ENCODE data around the gene SLC35D2. TPM values are rescaled to one million over a fixed set of nuclear protein-coding genes. Genes with fewer than 3 reads are reported as not detected.
A peak's percentile ranks its signal among the peaks of the same experiment; 100 is the strongest.
"Not testable (repeated sequence)": the region's sequence is repeated elsewhere in the genome, so short reads cannot be mapped to it uniquely, and the experiment has no call there.

The SLC35D2 gene
- total RNA-seq, 1 donor from 2014 or later, result 40.6 TPM

DNA sequence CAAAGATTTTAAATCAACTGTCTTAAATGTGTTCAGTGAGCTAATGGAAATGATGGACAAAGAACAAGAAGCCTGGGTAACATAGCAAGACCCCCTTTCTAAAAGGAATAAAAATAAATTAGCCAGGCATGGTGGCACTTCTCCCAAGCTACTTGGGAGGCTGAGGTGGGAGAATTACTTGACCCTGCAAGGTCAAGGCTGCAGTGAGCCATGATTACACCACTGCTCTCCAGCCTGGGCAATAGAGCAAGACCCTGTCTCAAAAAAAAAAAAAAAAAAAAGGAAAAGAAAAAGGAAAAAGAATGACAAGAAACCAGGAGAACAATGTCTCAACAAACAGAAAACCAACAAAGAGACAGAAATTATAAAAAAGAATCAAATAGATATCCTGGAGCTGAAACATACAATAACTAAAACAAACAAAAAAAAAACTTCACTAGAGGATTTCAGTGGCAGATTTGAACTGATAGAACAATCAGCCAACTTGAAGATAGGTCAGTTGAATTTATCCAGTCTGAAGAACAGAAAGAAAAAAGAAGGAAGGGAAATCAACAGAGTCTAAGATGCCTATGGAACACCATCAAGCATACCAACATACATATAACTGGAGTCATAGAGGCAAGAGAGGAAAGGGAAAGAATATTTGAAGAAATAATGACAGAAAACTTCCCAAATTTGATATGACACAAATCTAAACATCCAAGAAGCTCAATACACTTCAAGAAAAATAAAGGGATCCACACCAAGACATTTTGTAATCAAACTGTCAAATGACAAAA lies 16.8 kb upstream of the SLC35D2 start:
- no peak for DNase-seq (ENCODE audit: low read depth)

DNA sequence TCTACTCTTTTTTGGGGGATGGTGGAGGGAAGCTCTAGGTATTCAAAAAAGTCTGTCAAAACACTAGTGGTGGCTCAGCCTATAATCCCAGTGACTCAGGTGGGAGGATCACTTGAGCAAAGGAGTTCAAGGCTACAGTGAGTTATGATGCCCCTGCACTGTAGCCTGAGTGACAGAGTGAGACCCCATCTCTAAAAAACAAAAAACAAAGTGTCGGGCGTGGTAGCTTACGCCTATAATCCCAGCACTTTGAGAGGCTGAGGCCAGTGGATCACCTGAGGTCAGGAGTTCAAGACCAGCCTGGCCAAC lies 15.8 kb upstream of the SLC35D2 start:
- DNase-seq (ENCODE audit: low read depth), result no peak

DNA sequence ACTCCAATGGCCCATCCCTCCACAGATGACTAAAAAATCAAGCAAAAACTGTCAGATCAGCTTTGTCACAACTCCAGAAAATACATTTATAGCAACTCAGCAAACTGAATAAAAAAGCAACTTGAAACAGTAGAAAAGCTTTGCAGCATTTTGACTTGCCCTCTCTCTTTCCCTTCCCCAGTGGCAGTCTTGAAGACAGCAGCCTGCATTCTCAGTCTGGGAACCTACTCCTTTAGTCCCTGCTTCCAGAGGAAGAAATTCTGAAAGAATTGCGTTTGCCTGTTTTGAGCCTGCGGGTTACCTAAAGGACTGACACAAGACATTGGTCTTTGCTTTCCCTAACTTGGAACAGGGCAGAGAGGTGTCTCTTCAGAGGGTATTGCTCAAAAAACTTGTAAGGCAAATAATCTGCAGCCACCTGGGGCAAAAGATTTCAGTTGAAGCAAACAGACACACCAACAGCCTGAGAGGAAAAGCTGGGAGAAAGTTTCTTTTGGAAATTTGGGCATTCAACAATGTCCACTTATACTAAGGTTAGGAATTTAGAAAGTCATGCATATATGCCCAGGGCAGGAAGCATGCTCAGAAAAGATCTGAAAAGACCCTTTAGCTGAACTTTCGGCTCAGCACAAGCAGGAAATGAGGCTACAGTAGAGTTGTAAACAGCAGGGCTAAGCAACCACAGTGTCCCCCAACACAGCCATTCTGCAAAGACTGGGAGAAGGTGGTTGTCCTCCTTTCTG lies 15.2 kb upstream of the SLC35D2 start:
- no peak for DNase-seq (ENCODE audit: low read depth)

DNA sequence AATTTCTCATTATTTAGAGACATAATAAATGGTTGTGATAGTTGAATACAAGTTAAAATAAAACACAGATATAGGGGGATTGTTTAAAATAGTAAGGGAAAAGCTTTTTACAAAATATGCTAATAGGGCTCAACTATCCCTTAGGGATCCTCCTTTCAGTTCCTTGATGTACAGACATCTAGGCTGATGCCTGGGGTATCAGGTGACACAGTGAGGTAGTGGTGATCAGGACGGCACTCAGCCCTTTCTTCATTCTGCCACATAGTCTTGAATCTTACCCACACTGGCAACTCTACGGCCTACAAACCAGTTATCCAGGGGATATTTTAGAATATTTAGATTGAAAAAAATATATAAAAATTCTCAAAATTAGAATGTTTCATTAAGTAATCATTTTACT lies 12.5 kb upstream of the SLC35D2 start:
- no peak for DNase-seq (ENCODE audit: low read depth)

DNA sequence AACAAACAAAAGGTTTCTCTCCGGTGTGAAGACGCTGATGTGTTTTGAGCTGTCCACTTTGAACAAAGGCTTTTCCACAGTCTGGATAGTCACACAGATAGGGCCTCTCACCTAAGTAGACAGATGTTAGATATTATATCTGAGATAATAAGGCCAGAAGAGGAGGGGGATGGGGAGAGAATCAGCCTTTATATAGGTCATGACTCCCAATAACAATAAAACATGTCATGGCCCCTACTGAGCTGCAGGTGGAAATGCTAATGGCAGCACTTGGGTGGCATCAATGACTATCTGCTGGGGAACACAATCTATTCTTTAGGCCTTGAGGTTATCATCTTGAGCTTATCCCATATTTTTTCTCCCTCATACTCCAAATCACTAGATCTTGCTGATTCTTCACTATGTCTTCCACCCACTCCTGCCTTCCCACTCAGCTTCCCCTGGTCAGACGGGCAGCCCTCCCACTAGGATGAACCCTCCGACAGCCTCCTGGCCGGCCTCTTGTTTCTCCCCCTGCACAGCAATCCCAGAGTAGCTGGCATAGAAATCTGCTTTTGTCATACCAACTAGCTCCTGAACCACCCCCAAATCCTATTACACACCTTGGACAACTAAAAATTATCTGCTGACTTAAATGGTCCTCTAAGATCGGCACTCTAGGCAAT lies 11.5 kb upstream of the SLC35D2 start:
- no peak for DNase-seq (ENCODE audit: low read depth)

DNA sequence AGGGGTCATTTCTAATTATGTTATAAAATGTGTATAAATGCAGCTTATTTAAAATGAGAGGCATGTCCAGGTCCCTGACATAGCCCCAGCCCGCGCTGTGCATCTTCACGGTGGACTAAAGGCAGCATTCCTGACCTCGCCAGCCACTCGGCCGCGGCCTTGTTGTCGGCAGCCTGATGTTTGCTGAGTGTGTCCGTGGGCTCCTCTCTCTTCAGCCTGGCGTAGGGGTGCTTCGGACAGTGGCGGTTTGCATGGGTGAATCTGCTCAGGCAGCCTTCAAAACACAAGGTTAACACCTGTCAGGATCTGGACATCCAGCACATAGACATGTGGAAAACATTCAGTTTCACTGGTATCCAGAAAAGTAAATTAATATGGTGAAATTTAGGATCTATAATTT lies 8.8 kb upstream of the SLC35D2 start:
- no peak for DNase-seq (ENCODE audit: low read depth)

DNA sequence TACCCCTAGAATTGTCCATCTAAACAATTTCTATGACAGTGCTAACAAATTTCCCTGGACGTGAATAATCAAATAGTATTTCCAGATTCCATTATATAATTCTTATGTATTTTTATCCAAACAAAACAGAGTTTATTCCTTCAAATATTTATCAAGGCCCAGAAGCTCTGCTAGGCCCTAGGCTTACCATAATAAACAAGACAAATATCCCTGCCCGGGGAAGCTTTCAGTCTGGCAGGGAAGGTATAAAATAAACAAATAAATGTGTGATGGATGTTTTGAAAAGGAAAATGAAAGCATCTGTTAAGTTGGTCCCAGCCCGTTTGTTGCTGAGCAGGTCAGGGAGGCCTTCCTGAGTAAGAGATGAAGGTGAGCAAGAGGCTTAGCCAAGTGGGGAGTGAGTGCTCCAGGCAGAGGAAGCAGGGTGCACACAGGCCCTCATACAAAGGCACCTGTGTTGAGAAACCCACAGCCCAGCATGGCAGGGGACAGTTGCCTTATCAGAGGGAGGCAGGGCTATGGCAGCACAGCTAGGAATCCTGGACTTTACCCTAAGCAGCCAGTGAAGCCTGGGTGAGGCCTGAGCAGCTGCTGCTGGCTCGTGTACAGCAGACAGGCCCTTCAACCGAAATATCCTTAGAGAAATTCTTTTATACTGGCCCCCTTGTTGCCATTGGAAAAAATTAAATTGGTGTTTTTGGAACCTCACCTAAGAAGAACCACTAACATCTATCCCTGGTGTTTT lies 7.7 kb upstream of the SLC35D2 start:
- peak; percentile 28 for DNase-seq (ENCODE audit: low read depth)

DNA sequence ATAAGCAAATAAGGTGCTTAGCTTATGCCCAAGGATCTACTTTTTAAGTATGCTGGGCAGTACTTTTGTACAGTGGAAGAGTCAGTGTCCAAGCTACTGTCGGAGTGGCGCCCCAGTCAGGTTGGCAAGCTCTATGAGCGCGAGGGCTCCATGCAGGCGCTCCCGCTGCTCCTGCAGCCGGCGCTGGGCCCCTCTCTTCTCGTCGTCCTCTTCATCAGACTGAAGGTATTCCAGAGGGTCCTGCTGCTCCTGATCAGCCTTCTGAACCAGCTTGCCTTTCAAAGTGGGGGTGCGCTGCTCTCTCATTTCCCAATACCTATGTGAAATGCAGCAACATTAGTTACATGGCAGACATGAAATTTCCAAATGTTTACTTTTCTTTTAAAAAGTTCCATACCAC lies 4.6 kb upstream of the SLC35D2 start:
- no peak for DNase-seq (ENCODE audit: low read depth)

DNA sequence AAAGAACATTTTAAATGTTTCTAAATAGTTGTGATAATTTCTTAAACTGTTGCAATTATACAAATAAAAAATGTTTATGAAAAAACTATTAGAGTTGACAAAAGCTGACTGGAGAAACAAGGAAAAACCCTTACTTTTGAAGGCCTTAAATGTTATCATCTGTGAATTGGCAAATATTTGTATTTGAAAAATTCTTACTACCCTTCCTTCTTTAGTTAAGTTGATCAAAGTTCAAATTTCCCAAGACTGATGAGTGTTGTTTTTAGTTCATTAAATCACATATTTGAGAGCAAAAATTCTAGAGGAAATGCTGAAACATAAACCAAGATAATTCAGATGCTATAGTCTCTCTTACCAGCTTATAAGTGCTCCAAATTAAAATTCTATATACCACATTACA lies 2.6 kb upstream of the SLC35D2 start:
- DNase-seq (ENCODE audit: low read depth), result no peak

DNA sequence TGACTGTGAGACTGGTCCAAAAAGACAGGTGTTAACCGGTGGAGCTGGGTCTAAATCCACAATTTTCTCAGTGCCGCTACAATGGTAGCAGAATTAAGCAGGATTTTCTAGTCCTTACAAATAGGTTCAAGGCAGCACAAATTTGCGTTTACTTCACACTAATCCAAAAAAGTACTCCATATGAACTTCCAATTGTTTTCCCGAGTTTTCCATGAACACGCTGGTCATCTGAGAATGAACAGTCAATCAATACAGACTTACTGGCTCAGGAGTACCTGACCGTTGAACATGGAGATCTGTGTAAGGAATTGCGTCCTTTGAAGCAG lies 709 bp downstream of the SLC35D2 start:
- DNase-seq (ENCODE audit: low read depth), result no peak

DNA sequence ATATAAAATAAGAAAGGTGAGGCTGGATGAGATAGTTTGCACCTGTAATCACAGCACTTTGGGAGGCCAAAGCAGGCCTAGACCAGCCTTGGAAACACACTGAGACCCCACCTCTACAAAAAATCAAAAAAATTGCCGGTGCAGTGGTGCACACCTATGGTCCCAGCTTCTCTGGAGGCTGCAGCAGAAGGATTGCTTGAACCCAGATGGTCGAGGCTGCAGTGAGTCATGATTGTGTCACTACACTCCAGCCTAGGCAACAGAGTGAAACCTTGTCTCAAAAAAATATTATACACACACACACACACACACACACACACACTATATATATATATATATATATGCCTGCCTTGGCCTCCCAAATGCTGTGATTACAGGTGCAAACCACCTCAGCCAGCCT lies 1.3 kb downstream of the SLC35D2 start:
- no peak for DNase-seq (ENCODE audit: low read depth)

DNA sequence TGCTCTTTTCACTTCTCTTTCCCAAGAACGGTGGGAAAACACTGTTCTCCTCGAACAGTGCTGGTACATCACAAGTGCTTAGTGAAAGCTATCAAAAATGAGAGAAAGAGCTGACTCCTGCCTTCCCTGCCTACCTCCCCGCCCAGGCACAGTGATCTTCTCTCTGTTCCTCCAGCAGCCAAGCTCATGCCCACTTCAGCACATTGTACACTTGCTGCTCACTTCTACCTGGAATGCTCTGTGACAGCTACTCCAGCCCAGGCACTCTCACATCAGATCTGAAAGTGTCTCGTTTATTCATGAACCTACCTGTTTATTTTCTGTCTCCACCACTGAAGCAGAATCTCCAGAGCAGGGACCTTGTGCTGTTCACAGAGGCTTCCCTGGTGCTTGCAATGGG lies 1.8 kb downstream of the SLC35D2 start:
- DNase-seq (ENCODE audit: low read depth), result no peak

DNA sequence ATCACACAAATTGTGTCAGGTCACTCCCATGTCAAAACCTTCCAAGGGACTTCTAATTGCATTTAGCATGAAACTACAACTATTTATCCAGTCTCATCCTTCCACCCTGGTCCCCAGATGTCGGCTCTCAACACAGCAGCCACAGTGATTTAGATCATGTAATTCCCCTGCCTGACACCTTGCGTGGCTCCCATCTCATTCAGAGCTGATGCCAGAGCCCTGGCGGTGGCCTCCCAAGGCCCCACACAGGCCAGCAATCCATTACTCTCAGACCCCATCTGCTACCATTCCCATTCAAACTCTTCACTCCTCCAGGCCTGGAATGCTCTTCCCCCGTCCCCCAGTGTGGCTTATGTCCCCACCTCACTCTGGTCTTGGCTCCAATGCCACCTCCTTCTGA lies 2.4 kb downstream of the SLC35D2 start:
- no peak for DNase-seq (ENCODE audit: low read depth)

DNA sequence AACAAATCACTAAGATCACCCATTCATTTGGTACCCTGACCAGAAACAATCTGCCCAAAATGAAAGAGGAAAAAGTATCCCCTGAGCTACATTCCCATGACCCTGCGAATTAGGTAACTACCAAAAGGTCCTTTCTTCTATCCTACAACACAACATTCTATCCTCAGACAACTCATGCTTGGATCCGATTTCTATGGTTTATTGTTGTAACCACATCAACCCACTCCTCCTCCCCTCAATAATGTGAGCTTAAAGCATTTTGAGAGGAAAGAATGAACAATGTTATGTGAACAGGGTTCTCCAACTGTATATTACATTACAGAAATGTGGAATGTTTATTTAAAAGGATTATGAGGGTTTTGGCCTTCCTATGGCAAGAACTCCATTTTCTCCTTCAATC lies 4.0 kb downstream of the SLC35D2 start:
- no peak for DNase-seq (ENCODE audit: low read depth)

DNA sequence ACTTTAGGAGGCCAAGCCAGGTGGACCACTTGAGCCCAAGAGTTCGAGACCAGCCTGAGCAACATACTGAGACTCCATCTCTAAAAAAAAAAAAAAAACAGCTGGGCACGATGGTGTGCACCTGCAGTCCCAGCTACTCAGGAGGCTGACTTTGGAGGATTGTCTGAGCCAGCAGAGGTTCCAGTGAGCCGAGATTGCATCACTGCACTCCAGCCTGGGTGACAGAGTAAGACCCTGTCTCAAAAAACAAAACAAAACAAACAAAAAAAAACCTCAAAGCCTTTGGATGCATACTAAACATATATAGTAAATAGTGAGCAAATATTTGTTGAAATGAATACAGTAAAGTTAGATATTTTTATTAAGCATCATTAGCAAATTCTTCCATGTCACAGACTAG lies 5.3 kb downstream of the SLC35D2 start:
- DNase-seq (ENCODE audit: low read depth), result no peak

DNA sequence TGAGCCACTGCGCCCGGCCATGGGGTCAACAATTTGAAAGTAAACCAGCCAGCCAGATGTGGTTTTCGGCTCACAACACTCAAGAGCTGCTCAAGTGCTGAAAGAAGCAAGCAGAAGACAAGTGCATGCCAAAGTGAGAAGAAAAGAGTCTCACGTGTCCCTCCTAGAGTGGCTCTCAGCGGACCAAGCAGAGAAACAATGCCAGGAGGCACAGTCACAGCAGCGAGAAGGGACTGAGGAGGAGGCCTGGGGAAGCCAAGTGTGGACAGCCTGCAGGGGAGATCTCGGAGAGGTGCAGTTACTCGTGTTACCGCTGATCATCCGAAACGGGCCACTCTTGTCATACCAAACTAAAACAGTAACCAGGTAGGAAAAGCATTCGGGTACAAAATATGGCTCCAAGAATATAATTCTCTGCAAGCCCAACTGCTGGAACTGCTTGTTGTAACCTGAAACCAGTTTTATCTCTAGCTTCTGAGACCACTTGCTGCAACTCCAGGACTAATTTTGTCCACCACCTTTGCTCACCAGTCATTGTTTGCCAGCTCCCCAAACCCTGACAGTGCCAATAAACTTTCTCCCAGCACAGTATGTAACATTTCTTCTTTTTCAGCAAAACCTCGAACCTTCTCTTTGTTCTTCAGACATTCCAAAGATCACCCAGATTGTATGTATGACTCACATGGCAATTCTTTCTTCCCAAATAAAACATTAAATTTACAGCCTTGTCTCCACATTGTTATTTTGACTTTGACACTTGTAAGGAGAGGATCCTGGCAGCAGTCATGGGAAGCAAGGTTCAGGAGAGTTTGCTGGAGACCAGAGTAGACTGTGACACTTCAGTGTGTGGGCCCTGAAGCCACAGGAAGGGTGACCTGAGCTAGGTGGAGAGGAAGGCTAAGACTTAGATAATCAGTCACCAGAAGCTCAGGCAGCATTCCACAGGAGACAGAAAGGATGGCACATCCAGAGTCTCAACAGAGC lies 6.3 kb downstream of the SLC35D2 start:
- DNase-seq (ENCODE audit: low read depth), result peak; percentile 87

DNA sequence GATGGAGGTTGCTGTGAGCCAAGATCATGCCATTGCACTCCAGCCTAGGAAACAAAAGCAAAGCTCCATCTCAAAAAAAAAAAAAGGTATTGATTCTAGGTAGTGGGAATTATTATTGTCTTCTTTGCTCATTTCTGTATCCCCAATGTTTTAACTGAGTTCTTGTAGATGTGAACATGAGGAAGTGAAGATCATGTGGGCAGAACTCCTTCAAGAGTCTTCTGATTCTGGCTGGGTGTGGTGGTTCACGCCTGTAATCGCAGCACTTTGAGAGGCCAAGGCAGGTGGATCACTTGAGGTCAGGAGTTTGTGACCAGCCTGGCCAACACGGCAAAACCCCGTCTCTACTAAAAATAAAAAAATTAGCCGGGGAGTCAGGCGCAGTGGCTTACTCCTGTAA lies 8.0 kb downstream of the SLC35D2 start:
- DNase-seq (ENCODE audit: low read depth), result not testable (repeated sequence)

DNA sequence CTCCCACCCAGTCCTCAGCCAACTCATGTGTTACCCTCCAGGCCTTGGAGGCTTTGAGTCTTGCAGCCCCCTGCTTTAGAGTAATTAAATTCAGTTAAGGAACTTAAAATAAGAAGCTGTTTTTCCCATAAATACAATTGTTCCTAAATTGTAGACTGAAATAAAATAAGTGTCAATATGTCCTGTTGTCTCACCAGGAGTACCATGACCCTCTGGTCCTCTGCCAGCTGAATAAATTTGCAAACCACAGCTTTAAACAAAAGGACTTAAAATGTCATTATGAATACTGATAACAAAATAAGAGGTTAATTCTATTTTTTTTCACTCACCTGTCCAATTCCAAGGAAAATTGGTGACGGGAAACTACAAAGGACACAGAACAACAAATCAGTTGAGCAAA lies 15.6 kb downstream of the SLC35D2 start:
- no peak for DNase-seq (ENCODE audit: low read depth)

DNA sequence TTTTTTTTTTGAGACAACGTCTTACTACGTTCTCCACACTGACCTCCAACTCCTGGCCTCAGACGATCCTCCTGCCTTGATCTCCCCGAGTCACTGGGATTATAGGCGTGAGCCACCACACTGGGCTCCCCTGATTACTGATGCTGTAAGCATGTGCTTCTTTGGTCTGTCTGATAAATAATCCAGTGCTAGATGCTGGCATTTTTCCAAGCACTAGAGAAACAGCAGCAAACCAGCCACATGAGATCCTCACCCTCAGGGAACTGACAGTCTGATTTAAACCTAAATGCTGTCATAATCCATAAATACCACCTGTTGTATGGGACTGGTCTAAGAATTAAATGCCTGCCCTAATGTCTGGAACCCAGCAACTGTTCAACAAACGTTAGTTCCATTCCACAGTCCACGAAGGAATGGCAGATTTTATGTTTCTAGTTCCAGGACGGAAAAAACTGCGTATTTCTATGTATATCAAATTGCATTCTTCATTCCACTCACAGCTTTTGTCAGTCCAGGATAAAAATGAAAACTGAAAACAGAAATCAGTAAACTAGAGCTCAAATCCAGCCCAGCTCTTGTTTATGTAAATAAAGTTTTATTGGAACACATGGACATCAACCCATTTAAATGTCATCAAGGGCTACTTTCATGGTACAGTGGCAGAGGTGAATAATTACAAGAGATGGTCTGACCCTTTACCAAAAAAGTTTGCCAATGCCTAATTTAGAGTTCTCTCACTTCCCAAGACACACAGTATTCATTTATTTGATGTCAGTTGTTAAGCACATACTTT lies 20.1 kb downstream of the SLC35D2 start:
- no peak for DNase-seq (ENCODE audit: low read depth)

DNA sequence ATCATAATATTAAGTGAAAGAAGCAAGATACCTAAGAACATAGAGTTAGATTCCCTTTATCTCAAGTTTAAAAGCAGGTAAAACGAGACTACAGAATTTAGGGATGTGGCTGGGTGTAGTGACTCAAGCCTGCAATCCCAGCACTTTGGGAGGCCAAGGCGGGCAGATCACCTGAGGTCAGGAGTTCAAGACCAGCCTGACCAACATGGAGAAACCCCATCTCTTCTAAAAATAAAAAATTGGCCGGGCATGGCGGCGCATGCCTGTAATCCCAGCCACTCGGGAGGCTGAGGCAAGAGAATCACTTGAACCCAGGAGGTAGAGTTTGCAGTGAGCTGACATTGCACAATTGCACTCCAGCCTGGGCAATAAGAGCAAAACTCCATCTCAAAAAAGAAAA lies 21.4 kb downstream of the SLC35D2 start:
- DNase-seq (ENCODE audit: low read depth), result not testable (repeated sequence)

DNA sequence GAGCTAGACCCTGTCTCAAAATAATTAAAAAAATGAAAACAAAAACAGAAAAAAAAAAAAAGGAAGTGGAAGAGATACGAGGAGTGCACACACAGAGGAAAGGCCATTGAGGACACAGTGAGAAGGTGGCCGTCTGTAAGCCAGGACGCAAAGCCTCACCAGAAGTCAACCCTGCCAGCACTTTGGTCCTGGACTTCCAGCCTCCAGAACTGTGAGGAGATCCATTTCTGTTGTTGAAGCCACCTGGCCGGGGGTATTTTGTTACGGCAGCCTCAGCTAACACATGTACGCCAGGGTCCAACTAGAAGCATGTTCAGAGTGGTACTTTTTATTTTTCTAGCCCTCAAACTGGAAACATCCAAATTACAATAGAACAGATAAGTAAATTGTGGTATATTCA lies 21.8 kb downstream of the SLC35D2 start:
- DNase-seq (ENCODE audit: low read depth), result no peak
